Epithelial cell of proximal tubule (primary cell): ENCODE measurements around the gene CDK6. TPM values are rescaled to one million over a fixed set of nuclear protein-coding genes. Genes with fewer than 3 reads are reported as not detected.

Experiments used
- DNase-seq: peaks from one replicate; pipeline ENCODE4 v3.0.0-alpha.2; 2011; ENCODE audit warnings: low read depth
- H3K4me3 ChIP-seq: 2 replicates; pipeline ENCODE4 v1.5.1; 2011; ENCODE audit warnings: low read depth, mild to moderate bottlenecking, low read length
- total RNA-seq: library from RNA; depleted of rRNA; stranded (reverse); fragments of >200 nt; gene quantifications from 2 replicates; pipeline ENCODE4 v1.2.3, GENCODE V29; 2015
- TF ChIP-seq, protein P1 (sequence below): conservative IDR thresholded peaks from 2 replicates; pipeline ENCODE4 v1.5.1; 2012; ENCODE audit warnings: low read depth, mild to moderate bottlenecking, low read length

CDK6 gene
- total RNA-seq, 1 donor from 2014 or later: 99.4 TPM

DNA sequence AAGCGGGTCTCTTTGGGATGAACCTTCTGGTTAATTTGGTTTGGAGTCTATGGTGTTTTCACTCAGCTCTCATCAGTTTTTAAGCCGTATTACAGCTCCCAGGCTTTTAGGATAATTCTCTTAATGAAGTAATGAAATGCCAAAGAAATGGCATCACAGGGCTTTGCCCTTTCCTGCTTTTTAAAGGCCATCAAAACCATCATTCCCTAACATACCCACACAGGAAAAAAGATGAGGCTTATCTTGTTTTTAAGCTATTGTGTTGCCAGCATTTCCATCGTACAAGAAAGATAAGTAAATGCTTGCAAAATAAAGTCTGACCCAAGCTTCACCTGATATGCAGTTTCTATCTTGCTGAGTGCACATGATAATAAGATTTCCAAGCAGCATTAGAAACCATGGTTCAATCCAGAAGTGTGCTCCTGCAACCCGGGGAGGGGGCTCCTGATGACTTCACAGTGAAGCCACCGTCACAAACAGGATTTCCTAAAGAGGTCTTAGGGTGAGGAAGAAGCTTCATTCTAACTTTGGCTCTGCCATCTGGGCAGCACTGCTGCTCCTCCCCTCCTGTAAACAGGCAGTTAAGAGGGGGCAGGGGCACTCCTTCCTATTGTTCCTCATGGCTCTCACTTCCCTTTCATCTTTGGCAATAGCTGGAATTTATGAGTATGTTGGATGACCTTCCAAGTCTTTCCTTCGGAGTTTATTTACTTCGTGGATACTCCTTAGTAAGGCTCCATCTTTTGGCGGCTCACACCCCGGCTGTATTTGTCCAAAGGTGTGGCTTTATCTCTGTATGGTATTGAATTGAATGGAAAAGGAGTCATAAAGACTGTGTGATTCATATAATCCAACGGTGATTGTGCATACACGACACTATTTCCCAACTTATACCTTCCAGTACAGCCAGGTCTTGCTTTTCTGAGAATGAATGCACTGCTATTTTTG is 191.0 kb downstream of the CDK6 start:
- TF ChIP-seq, protein P1, sequence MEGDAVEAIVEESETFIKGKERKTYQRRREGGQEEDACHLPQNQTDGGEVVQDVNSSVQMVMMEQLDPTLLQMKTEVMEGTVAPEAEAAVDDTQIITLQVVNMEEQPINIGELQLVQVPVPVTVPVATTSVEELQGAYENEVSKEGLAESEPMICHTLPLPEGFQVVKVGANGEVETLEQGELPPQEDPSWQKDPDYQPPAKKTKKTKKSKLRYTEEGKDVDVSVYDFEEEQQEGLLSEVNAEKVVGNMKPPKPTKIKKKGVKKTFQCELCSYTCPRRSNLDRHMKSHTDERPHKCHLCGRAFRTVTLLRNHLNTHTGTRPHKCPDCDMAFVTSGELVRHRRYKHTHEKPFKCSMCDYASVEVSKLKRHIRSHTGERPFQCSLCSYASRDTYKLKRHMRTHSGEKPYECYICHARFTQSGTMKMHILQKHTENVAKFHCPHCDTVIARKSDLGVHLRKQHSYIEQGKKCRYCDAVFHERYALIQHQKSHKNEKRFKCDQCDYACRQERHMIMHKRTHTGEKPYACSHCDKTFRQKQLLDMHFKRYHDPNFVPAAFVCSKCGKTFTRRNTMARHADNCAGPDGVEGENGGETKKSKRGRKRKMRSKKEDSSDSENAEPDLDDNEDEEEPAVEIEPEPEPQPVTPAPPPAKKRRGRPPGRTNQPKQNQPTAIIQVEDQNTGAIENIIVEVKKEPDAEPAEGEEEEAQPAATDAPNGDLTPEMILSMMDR: no peak
- no peak for DNase-seq
- no peak overlapping the region for H3K4me3 ChIP-seq

DNA sequence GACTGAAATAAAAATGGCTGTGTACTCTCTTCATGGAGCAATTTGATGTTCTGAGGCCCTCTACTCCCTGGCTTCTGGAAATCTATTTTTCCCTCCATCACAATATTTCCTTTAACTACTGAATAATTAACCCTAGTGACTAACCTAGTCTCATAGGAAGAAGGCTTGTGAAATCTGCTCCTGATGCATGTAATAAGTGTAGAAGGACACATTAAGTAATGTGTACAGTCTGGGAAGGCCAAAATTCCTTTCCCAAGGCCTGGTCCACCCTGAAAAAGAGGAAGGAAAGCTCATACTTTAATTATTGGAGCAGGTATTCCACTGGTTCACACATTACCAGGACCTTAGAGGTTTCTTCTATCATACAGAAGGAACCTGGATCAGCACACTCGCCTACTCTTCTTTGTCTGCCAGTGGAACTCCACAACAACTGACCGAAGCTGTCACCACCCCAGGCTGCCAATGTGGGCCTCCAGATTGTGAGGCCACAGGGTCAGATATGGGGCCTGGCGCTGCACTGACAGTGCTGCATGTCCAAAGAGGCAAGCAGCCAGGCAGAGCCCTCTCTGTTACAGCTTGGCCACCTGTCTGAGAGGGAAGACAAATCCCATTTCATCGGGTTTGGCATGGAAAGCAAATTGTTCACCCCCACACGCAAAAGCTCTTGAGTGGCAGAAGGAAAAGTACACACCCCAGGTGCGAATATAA is 191.8 kb downstream of the CDK6 start:
- TF ChIP-seq, protein P1: no peak
- H3K4me3 ChIP-seq: no peak overlapping the region
- DNase-seq: peak; percentile 76

DNA sequence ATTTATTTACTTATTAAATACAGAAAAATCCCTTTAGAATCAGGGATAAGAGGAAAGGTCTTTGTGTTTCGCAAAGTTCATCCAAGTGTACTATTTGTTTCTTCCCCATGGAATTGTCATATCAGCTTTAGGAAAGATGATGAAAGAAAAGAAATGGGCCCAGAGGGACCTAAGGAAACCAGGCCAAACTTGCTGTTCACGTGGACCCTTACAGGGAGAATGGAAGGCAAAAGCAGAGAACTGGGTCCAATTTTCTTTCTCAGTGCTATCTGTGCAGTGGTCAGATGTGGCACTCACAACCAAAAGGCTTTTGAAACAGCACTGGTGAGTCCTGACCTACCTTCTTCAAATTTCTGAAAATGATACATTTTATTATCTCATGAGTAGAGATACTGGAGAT is 192.6 kb downstream of the CDK6 start:
- DNase-seq: no peak
- TF ChIP-seq, protein P1: no peak
- H3K4me3 ChIP-seq: no peak overlapping the region

DNA sequence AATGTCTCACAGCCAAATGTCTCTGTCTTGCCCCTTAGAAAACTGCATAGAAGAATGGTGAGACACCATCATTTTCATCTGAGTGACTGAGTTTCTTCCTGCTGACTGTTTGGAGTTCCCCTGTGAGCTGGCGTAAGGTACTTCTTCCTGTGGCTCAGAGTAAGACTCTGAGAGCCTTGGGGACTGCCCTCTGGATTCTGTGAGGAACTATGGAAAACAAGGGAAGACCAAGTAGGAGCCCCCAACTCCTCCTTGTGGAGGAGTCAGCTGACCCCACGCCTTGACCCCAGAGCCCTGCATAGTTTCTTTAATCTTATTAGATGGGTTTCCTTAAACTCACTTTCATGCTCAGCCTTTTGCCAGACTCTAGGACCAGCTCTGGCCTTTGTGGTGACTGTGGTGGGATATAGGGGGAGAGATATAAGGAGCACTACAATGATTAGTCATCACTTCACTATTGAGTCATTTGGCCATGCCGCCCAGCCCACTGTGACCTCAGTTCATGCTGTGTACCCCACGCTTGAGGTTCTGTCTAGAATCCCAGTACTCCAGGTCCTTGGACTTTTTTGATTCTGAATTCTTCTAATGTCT is 194.4 kb downstream of the CDK6 start:
- peak; percentile 98 for DNase-seq
- TF ChIP-seq, protein P1: no peak
- H3K4me3 ChIP-seq: no peak overlapping the region

DNA sequence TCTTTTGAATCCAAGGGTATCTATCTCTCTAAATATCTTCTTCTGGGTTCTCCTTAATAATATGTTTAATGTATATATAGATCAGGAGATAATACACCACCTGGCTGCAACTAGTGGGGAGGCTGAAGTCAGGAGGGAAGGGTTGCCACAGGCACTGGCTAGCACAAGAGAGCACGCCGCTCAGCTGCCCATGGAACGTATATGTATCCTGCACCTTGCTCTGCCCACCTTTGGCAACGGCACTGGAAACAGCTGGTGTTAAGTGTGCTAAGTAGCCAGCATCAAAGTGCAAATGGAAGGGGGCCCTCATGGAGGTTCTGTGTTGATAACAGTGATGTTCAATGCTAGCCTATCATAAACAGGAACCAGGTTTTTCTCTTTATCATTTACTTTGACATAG is 196.4 kb downstream of the CDK6 start:
- DNase-seq: no peak
- TF ChIP-seq, protein P1: no peak
- no peak overlapping the region for H3K4me3 ChIP-seq

DNA sequence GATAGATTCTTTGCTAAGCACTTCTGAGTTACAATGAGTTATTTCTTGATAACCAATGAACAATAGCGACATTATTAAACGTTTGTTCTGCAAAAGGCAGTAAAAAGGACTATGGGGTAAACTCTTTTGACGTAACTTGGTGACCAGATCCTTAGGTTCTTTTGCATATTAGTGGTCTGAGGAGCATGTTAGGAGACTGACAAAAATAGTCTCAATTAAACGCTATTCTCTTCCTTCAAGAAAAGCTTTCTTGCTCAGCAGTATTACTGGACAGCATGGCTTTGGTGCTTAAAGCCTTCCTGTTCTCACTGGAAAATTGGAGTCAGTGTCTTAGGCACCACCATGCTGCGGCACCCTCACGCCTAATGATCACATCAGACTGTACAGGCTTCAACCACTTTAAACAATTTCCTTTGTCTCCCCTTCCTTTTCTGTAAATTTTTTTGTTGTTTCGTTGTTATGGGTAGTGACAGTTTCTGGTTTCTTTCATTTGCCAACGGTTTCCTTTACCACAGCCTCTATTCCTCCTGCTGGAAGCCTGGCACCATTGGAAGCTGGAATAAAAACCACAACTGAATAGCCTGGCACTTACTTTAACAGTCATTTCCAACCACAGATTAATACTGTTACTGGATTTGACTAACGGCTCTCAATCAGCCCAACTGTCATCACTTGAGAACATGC is 197.0 kb downstream of the CDK6 start:
- H3K4me3 ChIP-seq: no peak overlapping the region
- TF ChIP-seq, protein P1: no peak
- DNase-seq: no peak
